GM12872 (cell line): Measurements from ENCODE around the gene PAM.

ENCODE experiments used
- CTCF ChIP-seq: IDR thresholded peaks from 3 replicates; pipeline ENCODE4 v1.5.1; 2011; ENCODE audit warnings: low read depth, mild to moderate bottlenecking, low read length, moderate library complexity; ENCODE audit not compliant: insufficient read depth

Gene PAM

DNA sequence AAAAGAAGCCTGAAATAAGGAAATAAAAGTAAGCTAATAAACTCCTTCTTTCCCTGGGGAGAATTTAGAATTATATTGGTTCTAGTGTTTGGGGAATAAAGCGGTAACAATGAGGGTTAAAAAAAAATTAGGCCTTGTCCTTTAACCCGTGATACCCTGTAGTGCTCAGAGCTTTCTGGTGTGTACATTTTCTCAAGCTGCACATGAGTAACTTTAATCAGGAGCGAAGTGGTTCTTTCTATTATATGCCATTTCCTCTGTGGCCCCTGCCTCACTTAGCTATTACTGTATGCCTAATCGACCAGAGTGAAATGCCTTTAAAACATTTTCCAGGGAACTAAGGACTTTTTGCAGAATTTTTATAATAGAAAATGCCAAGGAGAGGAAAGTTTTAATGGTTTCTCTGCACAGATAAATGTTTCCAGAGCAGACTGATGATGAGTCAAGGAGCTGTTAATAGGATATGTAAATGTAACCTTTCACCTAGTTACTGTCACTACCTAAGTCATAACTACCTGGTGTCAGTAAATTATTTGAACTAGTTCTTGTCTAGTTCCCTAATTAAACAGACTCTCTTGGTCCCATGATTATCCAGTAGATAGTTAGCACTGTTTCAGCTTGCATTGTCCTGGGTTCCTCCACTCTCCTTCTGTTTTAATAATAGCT is 7.6 kb downstream of the PAM start:
- no peak for TF ChIP-seq CTCF

DNA sequence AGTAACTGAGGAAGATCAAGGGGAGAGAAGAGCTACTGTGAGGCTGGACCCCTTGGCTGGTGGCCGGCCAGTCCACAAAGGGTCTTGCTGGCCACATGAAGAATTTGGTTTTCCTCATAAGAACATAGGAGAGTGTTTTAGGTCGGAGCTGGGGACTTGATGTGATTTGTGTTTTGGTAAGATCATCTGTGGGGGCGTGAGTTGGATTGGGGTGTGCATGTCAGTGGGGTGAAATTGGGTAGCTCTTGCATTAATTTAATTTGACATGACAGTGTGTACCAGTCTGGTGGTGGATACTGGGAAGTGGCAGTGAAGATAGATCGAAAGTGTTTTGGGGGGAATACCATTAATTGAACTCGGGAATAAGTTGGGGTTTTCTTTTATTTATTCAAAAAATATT is 8.6 kb downstream of the PAM start:
- no peak for TF ChIP-seq CTCF

DNA sequence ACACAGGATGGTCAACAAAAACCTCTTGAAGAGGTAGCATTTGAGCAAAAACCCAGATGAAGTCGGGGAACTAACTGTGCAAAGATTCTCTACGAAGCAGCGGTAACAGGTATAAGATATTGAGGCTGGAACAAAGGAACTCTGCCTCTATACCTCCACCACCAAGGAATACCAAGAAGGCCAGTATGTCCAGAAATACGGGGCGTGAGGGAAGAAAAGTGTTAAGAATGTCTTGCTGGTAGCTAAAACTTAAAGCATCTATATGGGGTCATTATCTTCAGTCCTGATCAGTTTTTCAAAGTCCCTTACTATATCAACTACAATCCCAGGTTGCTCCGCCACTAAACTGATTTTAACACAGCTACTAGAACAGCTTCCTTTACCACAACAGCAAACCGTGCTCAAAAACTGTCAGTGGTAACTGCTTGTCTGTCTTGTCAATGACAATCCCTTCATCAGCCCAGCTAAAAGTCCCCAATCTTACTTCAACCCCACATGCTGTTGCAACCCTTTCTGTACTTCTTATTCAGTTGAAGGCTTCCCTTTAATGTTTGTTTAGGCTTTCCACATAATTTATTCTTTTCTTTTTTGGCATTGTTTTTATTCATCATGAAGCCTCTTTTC is 9.4 kb downstream of the PAM start:
- TF ChIP-seq CTCF = no peak

DNA sequence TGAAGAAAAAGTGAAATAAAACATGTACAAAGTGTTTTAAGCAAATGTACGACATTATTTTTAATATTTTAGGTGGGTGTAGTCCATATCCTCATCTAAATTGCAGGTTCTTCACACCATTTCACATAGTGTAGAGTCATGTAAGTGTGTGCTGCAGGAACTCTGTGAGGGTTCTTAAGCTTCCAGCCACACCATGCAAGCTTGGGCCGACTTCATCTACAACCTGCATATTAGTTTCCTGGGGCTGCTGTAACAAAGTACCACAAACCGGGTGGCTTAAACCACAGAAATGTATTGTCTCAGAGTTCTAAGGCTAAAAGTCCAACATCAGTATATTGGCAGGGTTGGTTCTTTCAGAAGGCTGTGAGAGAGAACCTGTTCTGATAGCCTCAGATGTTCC is 10.2 kb downstream of the PAM start:
- no peak for TF ChIP-seq CTCF

- TF ChIP-seq CTCF = no peak
These were observed 11.4 kb downstream of the PAM start for GRCh38 chr5:102766295-102767090.

DNA sequence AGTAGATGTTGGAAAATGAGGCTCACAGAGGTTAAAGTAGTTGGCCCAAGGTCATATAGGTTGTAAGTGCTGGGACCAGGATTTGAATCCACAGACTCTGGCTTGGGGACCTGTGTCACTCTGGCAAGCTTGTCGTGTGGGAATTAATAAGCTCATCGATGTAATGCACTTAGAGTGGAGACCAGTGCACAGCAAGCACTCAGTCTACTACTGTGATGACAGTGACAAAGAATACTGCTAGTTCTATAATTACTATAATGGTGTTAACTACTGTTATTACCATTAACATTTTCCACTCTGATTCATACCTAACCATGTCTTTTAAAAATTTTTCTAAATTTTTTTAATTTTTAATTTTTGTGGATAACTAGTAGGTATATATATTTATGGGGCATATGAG is 12.8 kb downstream of the PAM start:
- no peak for TF ChIP-seq CTCF

- no peak for TF ChIP-seq CTCF
These were observed 15.7 kb downstream of the PAM start for GRCh38 chr5:102770803-102771202.
